HG03469 (cell line): ENCODE results near the gene APOC1.
"Not testable (repeated sequence)": the region's sequence is repeated elsewhere in the genome, so short reads cannot be mapped to it uniquely, and the experiment has no call there.

ENCODE experiments used
- ATAC-seq: cut with Tn5 transposase; IDR thresholded peaks from one replicate; pipeline ENCODE4 v1.9.1; 2021; ENCODE audit warnings: mild to moderate bottlenecking, moderate library complexity, moderate number of reproducible peaks; ENCODE audit not compliant: unreplicated experiment

APOC1 gene

DNA sequence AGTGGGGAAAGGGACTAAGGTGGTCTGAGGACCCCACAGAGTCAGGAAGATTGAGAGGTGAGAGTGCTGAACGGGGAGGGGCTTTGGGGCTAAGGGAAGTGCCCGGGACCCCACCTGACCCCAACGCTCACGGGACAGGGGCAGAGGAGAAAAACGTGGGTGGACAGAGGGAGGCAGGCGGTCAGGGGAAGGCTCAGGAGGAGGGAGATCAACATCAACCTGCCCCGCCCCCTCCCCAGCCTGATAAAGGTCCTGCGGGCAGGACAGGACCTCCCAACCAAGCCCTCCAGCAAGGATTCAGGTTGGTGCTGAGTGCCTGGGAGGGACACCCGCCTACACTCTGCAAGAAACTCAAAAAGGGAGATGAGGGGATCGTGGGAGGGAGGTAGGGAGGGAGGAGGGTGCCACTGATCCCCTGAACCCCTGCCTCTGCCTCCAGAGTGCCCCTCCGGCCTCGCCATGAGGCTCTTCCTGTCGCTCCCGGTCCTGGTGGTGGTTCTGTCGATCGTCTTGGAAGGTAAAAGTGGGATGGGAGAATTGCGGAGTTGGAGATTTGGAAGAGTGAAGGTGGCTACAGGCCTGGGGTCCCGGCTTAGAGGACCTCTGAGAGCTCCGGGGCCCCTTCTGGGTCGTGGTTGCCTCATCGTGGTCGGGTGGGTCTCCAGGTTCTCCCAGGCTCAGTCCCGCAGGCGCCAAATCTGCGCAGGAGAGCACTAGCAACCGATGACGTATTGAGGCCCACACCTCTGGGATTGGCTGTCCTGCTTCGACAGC, at the start of gene APOC1:
Gene APOC1 (plus strand): TSS at position 176 of the 774 bp plus-strand sequence. CDS start 284 bp downstream, at position 460.
- ATAC-seq, result peak; percentile 54

DNA sequence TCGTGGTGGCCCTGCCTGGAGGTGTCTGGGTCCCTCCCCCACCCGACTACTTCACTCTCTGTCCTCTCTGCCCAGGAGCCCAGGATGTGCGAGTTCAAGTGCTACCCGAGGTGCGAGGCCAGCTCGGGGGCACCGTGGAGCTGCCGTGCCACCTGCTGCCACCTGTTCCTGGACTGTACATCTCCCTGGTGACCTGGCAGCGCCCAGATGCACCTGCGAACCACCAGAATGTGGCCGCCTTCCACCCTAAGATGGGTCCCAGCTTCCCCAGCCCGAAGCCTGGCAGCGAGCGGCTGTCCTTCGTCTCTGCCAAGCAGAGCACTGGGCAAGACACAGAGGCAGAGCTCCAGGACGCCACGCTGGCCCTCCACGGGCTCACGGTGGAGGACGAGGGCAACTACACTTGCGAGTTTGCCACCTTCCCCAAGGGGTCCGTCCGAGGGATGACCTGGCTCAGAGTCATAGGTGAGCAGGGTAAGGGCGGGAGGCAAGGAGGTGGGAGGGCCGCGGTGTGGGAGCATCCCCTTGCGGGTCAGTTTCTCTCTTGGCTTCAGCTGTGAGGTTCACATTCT, 49.1 kb upstream of the APOC1 start:
- ATAC-seq, result no peak

DNA sequence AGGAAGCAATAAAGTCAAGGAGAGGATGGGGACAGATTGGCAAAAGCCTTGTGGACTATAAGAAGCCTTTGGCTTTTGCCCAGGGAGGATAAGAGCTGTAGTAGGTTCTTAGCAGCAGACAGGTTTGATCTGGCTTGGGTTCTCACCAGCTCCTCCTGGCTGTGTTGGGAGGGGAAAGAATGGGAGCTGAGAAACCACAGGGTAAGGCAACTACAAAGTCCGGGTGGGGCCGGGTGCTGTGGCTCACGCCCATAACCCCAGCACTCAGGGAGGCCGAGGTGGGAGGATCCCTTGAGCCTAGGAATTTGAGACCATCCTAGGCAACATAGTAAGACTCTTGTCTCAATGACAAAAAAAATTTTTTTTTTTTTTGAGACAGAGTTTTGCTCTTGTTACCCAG, 47.7 kb upstream of the APOC1 start:
- no peak for ATAC-seq

GRCh38 chr19:44867578-44867977, 46.8 kb upstream of the APOC1 start:
- no peak for ATAC-seq

- ATAC-seq, result no peak
These were observed 44.5 kb upstream of the APOC1 start for GRCh38 chr19:44869733-44870470.

DNA sequence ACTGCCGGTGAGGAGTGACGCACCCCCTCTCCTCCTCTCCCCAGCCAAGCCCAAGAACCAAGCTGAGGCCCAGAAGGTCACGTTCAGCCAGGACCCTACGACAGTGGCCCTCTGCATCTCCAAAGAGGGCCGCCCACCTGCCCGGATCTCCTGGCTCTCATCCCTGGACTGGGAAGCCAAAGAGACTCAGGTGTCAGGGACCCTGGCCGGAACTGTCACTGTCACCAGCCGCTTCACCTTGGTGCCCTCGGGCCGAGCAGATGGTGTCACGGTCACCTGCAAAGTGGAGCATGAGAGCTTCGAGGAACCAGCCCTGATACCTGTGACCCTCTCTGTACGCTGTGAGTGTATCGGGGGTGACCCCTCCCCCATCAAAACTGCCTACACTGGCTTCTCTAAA, 42.6 kb upstream of the APOC1 start:
- no peak for ATAC-seq

GRCh38 chr19:44872661-44873060, 41.7 kb upstream of the APOC1 start:
- no peak for ATAC-seq

DNA sequence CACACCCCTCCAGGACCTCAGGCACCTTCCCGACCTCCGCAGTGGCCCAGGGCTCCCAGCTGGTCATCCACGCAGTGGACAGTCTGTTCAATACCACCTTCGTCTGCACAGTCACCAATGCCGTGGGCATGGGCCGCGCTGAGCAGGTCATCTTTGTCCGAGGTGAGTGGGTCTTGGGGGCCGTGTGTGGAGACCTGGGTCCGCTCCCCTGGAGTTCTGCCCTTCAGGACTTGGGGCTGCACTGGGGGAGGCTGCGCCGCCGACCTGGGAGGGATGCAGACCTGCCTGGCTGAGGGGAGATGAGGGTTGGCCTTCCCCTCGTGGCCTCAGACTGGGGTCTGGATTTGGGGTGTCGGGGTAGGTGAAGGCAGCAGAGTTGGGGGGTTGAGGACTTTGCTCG, 40.1 kb upstream of the APOC1 start:
- no peak for ATAC-seq

DNA sequence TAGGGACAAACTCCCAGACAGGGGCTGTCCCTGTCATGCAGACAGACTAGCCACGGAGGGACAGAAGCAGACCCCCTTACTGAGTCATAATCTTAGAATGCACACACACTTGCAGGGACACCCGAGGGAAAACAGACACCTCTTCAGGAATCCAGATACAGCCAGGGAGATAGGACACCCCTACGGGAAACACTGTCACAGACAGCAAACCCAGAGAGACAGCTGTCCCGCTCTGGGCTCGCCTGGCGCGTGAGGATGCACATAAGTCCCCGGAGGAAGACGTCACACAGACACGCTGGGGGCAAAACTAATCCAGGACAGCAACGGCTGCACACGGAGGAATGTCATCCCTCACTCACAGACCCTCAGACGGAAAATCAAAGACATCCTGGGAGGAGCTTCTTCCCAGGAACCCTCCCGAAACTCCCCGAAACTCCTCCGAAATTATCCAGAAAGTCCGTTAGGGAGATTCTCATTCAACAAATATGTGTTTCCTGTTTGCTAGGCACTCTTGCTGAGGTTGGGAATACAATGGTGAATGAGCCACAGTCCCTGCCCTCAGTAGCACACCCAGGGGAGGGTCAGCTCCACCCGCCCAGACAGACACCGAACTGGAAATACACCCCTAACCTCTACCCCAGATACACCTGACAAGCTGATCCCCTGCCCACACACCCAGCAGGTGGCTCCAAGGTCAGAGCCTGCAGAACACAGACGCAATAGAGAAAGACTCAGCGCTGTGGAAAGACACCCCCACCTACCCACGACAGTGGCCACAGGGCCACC, 38.5 kb upstream of the APOC1 start:
- ATAC-seq, result no peak

DNA sequence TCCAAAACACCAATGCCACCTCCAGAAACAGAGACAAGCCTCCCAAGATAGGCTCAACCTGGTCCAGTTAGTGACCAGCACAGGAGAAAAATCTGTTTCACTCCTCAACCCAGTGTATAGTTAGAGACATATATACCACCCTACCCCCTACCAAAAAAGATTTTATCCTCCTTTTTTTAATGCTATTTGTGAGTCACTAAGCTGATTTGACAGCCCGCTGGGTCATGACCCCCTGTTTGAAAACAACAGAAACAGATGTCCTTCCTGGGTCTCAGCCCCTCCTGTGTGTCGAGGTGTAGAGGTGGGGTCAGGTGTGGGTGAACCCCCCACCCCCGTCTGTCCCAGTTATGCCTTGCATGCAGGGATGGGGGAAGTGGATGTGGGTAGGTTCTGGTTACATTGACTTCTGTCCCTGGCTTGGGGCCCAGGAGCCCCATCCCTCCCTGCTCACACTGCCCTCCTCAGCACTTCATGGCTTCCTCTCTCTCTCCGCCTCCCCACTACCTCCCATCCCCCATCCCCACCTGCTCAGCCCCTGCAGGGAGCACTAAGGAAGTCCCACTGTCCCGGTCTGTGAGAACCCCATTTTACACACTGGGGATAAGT, 37.4 kb upstream of the APOC1 start:
- no peak for ATAC-seq

DNA sequence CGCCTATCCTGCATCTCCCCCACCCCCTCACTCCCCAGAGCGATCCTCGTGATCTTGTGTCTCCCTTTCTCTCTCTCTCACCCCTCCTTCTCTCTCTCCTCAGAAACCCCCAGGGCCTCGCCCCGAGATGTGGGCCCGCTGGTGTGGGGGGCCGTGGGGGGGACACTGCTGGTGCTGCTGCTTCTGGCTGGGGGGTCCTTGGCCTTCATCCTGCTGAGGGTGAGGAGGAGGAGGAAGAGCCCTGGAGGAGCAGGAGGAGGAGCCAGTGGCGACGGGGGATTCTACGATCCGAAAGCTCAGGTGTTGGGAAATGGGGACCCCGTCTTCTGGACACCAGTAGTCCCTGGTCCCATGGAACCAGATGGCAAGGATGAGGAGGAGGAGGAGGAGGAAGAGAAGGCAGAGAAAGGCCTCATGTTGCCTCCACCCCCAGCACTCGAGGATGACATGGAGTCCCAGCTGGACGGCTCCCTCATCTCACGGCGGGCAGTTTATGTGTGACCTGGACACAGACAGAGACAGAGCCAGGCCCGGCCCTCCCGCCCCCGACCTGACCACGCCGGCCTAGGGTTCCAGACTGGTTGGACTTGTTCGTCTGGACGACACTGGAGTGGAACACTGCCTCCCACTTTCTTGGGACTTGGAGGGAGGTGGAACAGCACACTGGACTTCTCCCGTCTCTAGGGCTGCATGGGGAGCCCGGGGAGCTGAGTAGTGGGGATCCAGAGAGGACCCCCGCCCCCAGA, 36.1 kb upstream of the APOC1 start:
- ATAC-seq, result no peak

- no peak for ATAC-seq
These were observed 34.9 kb upstream of the APOC1 start for GRCh38 chr19:44879309-44880065.

- no peak for ATAC-seq
These were observed 32.3 kb upstream of the APOC1 start for GRCh38 chr19:44882063-44882462.

- not testable (repeated sequence) for ATAC-seq
These were observed 31.6 kb upstream of the APOC1 start for GRCh38 chr19:44882619-44883397.

GRCh38 chr19:44883922-44884321, 30.5 kb upstream of the APOC1 start:
- ATAC-seq, result no peak

DNA sequence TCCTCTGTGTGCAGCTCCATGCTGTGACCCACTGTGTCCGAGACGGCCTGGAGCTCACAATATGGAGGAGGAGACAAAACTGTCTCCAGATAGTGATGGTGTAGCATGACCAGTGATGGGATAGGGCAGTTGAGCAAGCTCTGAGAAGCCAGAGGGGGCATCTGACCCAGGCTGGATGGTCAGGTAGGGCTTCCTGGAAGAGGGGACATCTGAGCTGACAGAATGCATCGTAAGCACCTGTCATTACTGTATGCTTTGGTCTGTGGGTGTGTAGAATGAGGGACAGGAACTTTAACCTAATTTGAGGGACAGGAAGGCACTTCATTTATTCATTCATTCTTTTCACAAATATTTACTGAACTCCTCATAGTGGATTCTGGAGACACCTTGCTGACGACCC, 29.8 kb upstream of the APOC1 start:
- no peak for ATAC-seq

DNA sequence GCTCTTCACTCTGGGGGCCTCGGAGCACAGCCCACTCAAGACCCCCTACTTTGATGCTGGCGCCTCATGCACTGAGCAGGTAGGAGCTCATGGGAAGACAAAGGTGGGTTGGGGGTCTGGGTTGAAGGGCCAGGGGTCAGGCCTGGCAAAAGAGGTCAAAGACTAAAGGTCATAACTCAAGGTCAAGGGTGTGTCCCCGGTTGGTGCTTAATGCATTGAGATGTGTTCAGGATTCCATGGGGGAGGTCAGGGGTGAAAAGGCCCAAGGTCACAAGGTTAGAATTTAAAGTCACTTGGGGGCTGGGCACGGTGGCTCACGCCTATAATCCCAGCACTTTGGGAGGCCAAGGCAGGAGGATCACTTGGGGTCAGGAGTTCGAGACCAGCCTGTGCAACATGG, 28.3 kb upstream of the APOC1 start:
- no peak for ATAC-seq

DNA sequence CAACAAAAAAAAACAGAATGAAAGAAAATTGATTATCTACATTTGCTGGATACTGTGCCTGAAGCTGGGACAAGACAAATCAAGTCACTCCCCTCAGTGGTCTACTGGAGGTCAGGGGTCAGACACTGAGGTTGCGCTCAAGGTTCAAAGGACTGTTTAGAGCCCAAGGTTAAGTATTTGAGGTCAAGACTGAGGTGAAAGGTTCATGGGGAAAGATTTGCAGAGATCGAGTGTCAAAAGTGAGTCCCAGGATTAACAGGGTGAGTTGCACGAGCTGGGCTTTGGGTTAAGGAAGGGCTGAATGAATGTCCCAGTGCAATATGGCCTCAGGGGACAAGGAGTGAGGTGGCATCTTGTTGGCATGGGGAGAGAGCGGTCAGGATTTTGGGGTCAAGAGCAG, 26.8 kb upstream of the APOC1 start:
- ATAC-seq, result no peak

DNA sequence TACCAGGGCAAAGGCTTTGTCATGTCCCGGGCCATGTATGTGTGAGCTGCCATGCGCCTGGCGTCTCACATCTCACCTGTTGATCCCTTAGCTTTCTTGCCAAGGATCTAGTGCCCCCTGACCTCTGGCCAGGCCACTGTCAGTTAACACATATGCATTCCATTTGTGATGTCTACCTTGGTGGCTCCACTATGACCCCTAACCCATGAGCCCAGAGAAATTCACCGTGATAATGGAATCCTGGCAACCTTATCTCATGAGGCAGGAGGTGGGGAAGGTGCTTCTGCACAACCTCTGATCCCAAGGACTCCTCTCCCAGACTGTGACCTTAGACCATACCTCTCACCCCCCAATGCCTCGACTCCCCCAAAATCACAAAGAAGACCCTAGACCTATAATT, 26.1 kb upstream of the APOC1 start:
- ATAC-seq, result not testable (repeated sequence)
